Liver (tissue), 9 donors: ENCODE measurements around the gene GPD2. TPM values are rescaled to one million over a fixed set of nuclear protein-coding genes. Genes with fewer than 3 reads are reported as not detected.

Source experiments
- DNase-seq: peaks from one replicate; pipeline ENCODE4 v3.0.0-alpha.2; 2017; ENCODE audit warnings: low spot score
- H3K27ac ChIP-seq, 2 donors: one replicate each; pipeline ENCODE4 v1.7.0; 2013; ENCODE audit warnings: inconsistent platforms in 2 of 2, low read length in 2 of 2, control low read depth in 1 of 2, low read depth in 1 of 2, mild to moderate bottlenecking in 1 of 2
- H3K27me3 ChIP-seq, 4 donors: one replicate each; pipeline versions ENCODE4 v1.6.1 to v1.7.0; 2013; ENCODE audit warnings: low read length in 3 of 4, inconsistent platforms in 1 of 4, mild to moderate bottlenecking in 1 of 4, moderate library complexity in 1 of 4; ENCODE audit not compliant: control insufficient read depth in 4 of 4, insufficient read depth in 4 of 4
- H3K36me3 ChIP-seq, 4 donors: one replicate each; pipeline versions ENCODE4 v1.6.1 to v1.7.0; 2013; ENCODE audit warnings: low read length in 3 of 4, mild to moderate bottlenecking in 3 of 4, low read depth in 1 of 4, moderate library complexity in 1 of 4; ENCODE audit not compliant: control insufficient read depth in 4 of 4, insufficient read depth in 3 of 4
- H3K4me1 ChIP-seq, 4 donors: one replicate each; pipeline versions ENCODE4 v1.6.1 to v1.7.0; 2013; ENCODE audit warnings: low read length in 3 of 4, mild to moderate bottlenecking in 3 of 4, moderate library complexity in 1 of 4; ENCODE audit not compliant: control insufficient read depth in 4 of 4, insufficient read depth in 4 of 4
- H3K4me3 ChIP-seq, 3 donors: one replicate each; pipeline versions ENCODE4 v1.6.1 to v1.7.0; 2013; ENCODE audit warnings: low read length in 3 of 3, control low read depth in 1 of 3, low read depth in 1 of 3, mild to moderate bottlenecking in 1 of 3
- H3K9ac ChIP-seq, 2 donors: one replicate each; pipeline ENCODE4 v1.7.0; 2013; ENCODE audit warnings: low read length in 2 of 2, mild to moderate bottlenecking in 2 of 2, moderate library complexity in 2 of 2, control low read depth in 1 of 2, low read depth in 1 of 2
- H3K9me3 ChIP-seq, 4 donors: one replicate each; pipeline versions ENCODE4 v1.6.1 to v1.7.0; 2013; ENCODE audit warnings: low read length in 3 of 4; ENCODE audit not compliant: control insufficient read depth in 4 of 4
- FOXA1 ChIP-seq: IDR thresholded peaks from 2 replicates; pipeline ENCODE4 v1.6.1; 2016; ENCODE audit warnings: antibody characterized with exemption
- HNF4A ChIP-seq, 2 donors: conservative IDR thresholded peaks; 2 replicates each; pipeline ENCODE4 v1.6.1; 2016; ENCODE audit warnings: antibody characterized with exemption in 2 of 2, mild to moderate bottlenecking in 2 of 2
- MAX ChIP-seq: IDR thresholded peaks from 2 replicates; pipeline ENCODE4 v1.6.1; 2016; ENCODE audit warnings: antibody characterized with exemption
- NR2F2 ChIP-seq: IDR thresholded peaks from 2 replicates; pipeline ENCODE4 v1.6.1; 2016; ENCODE audit warnings: antibody characterized with exemption
- REST ChIP-seq: IDR thresholded peaks from 2 replicates; pipeline ENCODE4 v1.6.1; 2016; ENCODE audit warnings: antibody characterized with exemption, mild to moderate bottlenecking
- RXRA ChIP-seq, 2 donors: IDR thresholded peaks; 2 replicates each; pipeline ENCODE4 v1.6.1; 2017 to 2018; ENCODE audit warnings: antibody characterized with exemption in 2 of 2, mild to moderate bottlenecking in 1 of 2
- YY1 ChIP-seq: IDR thresholded peaks from 2 replicates; pipeline ENCODE4 v1.6.1; 2016; ENCODE audit warnings: antibody characterized with exemption, mild to moderate bottlenecking
- ZBTB33 ChIP-seq: IDR thresholded peaks from 2 replicates; pipeline ENCODE4 v1.6.1; 2016; ENCODE audit warnings: antibody characterized with exemption
- WGBS: extraction: QIAGEN DNeasy Blood & Tissue Kit; methylation state at CpG from one replicate; pipeline ENCODE4 v1.1.7; 2013; 5-methylcytosine and 5-hydroxymethylcytosine counted together
- polyA plus RNA-seq, 2 donors: library from polyadenylated mRNA; stranded (reverse) in 1 of 2; unstranded in 1 of 2; fragments of 200-250 nt in 1 of 2; fragments of >200 nt in 1 of 2; fragmentation: Nextera tagmentation in 1 of 2; extraction: Ambion mirVana in 1 of 2; gene quantifications; one replicate each; pipeline versions ENCODE4 v1.2.1 to v1.2.3, GENCODE V29; 2013 to 2015
- total RNA-seq, 2 donors: library from RNA; depleted of rRNA; stranded (reverse); fragments of >200 nt; gene quantifications; one replicate each; pipeline ENCODE4 v1.2.3, GENCODE V29; 2014
- donor health status: healthy.
- donor health status: healthy.
- donor health status: healthy.
- donor health status: healthy.
- donor health status: healthy.

Gene GPD2
- total and polyA plus RNA-seq, 4 donors: 1.4 to 14.3 (median 6.1) TPM

GRCh38 chr2:156437272-156437930, 1.2 kb downstream of the GPD2 start (continued):
- TF ChIP-seq ZBTB33: no peak

GRCh38 chr2:156437931-156438410, 1.8 kb downstream of the GPD2 start:
- no peak for DNase-seq
- WGBS: 91% methylated on average over 4 of the region's 4 CpGs
- H3K9ac ChIP-seq: no peak overlapping the region
- no peaks in the 10 kb centered on the region for H3K9me3 ChIP-seq
- TF ChIP-seq HNF4A (conservative IDR thresholded peaks at IDR 0.05): no peak
- no peak for TF ChIP-seq REST
- no peak for TF ChIP-seq RXRA (IDR thresholded peaks at IDR 0.05)
- no peak for TF ChIP-seq YY1
- TF ChIP-seq FOXA1: no peak
- no peaks in the 10 kb centered on the region for H3K27me3 ChIP-seq
- peaks cover 0 to 9% (median 8%) of the 10 kb centered on the region in 4 donors for H3K4me1 ChIP-seq
- H3K4me3 ChIP-seq: no peak overlapping the region
- H3K27ac ChIP-seq: no peak overlapping the region
- H3K36me3 ChIP-seq: no peaks in the 10 kb centered on the region

- Histone ChIP-seq H3K9me3 (no peaks in the 10 kb centered on the region), H3K4me3 (no peak overlapping the region), H3K27me3 (no peaks in the 10 kb centered on the region), H3K27ac (no peak overlapping the region), H3K9ac (no peak overlapping the region), H3K36me3 (peaks cover 0 to 1% (median 0%) of the 10 kb centered on the region in 4 donors), H3K4me1 (peaks cover 0 to 2% (median 0%) of the 10 kb centered on the region in 4 donors)
- no peak for TF ChIP-seq MAX
- no peak for TF ChIP-seq NR2F2
- TF ChIP-seq YY1: no peak
- no peak for TF ChIP-seq RXRA (IDR thresholded peaks at IDR 0.05)
- DNase-seq: no peak
Observed at GRCh38 chr2:156443089-156443488, 6.9 kb downstream of the GPD2 start.
